Measurements from ENCODE around the gene DIPK1A.

Gene DIPK1A

GRCh38 chr1:92921031-92922023 is 39.9 kb downstream of the DIPK1A start:
- no peak overlapping the region for H3K4me3 ChIP-seq (ENCODE audit: low read depth, low read length)
- TF ChIP-seq GLI4 (tag by site-specific recombination; IDR thresholded peaks at IDR 0.05): no peak
- no peak for TF ChIP-seq ZNF433 (tag by site-specific recombination; IDR thresholded peaks at IDR 0.05; ENCODE audit: low read depth)
- no peak for TF ChIP-seq ZNF341 (tag by site-specific recombination; IDR thresholded peaks at IDR 0.05; ENCODE audit: low read depth)
- no peak for TF ChIP-seq ZNF18 (tag by site-specific recombination; IDR thresholded peaks at IDR 0.05)
- H3K36me3 ChIP-seq (ENCODE audit: control insufficient read depth in 2 of 2, insufficient read depth in 1 of 2, low read length in 2 of 2): no peaks in the 10 kb centered on the region
- no peak overlapping the region for H3K27ac ChIP-seq (ENCODE audit: extremely low read depth, low read depth, low read length)
- ChIA-PET POLR2A (no interaction called here), CTCF (interaction anchor here (0.7 to 0.8 kb wide), 2 partner anchors 62 to 75 kb away, joined by 3 to 4 read pairs; no protein-coding TSS in a partner anchor)
- no peaks in the 10 kb centered on the region for H3K9me3 ChIP-seq (ENCODE audit: control insufficient read depth, insufficient read depth, low read depth, low read length)
- H3K4me1 ChIP-seq (ENCODE audit: control insufficient read depth, insufficient read depth, low read length): no peaks in the 10 kb centered on the region

- ChIA-PET CTCF (interaction anchor here (1.0 kb wide), 1 partner anchor 75 kb away, joined by 3 read pairs; no protein-coding TSS in a partner anchor), POLR2A (no interaction called here)
- no peak overlapping the region for H3K4me3 ChIP-seq (ENCODE audit: low read depth, low read length)
- no peaks in the 10 kb centered on the region for H3K9me3 ChIP-seq (ENCODE audit: control insufficient read depth, insufficient read depth, low read depth, low read length)
- no peaks in the 10 kb centered on the region for H3K4me1 ChIP-seq (ENCODE audit: control insufficient read depth, insufficient read depth, low read length)
- H3K36me3 ChIP-seq (ENCODE audit: control insufficient read depth in 2 of 2, insufficient read depth in 1 of 2, low read length in 2 of 2): no peaks in the 10 kb centered on the region
- H3K27ac ChIP-seq (ENCODE audit: extremely low read depth, low read depth, low read length): no peak overlapping the region
- TF ChIP-seq ZNF404 (tag by site-specific recombination; IDR thresholded peaks at IDR 0.05): no peak
- TF ChIP-seq ZNF121 (tag by site-specific recombination; IDR thresholded peaks at IDR 0.05): no peak
- no peak for TF ChIP-seq ZNF76 (tag by site-specific recombination; IDR thresholded peaks at IDR 0.05; ENCODE audit: borderline replicate concordance, low read depth)
- 0 out of 2 replicates have a peak, but pooled peaks have one; percentile 27 for TF ChIP-seq PRDM6 (tag by site-specific recombination; IDR thresholded peaks at IDR 0.05)
- TF ChIP-seq ZNF610 (tag by site-specific recombination; IDR thresholded peaks at IDR 0.05; ENCODE audit: borderline replicate concordance): no peak
- no peak for TF ChIP-seq ZNF426 (tag by site-specific recombination; IDR thresholded peaks at IDR 0.05)
- TF ChIP-seq ZNF112 (tag by site-specific recombination; IDR thresholded peaks at IDR 0.05): no peak
These were observed 44.4 kb downstream of the DIPK1A start for GRCh38 chr1:92916899-92917298.

- POLR2A ChIA-PET: no interaction called here
- CTCF ChIA-PET: interaction anchor here (0.6 to 4.3 kb wide), 2 partner anchors 27 to 79 kb away, joined by 3 to 17 read pairs; no protein-coding TSS in a partner anchor
These were observed 45.7 kb downstream of the DIPK1A start for GRCh38 chr1:92915547-92915946.

More at GRCh38 chr1:92915547-92915946, 45.7 kb downstream of the DIPK1A start:
- Histone ChIP-seq H3K4me3 (ENCODE audit: low read depth, low read length) (no peak overlapping the region), H3K27ac (ENCODE audit: extremely low read depth, low read depth, low read length) (no peak overlapping the region), H3K36me3 (ENCODE audit: control insufficient read depth in 2 of 2, insufficient read depth in 1 of 2, low read length in 2 of 2) (no peaks in the 10 kb centered on the region), H3K4me1 (ENCODE audit: control insufficient read depth, insufficient read depth, low read length) (no peaks in the 10 kb centered on the region), H3K9me3 (ENCODE audit: control insufficient read depth, insufficient read depth, low read depth, low read length) (no peaks in the 10 kb centered on the region)
- TF ChIP-seq KLF9 (tag by site-specific recombination; IDR thresholded peaks at IDR 0.05; ENCODE audit: low read depth): no peak
- TF ChIP-seq ZNF148 (tag by site-specific recombination; IDR thresholded peaks at IDR 0.05; ENCODE audit: borderline replicate concordance): no peak
- no peak for TF ChIP-seq ZFP41 (tag by site-specific recombination; IDR thresholded peaks at IDR 0.05; ENCODE audit: borderline replicate concordance)
- no peak for TF ChIP-seq ZNF157 (tag by site-specific recombination; IDR thresholded peaks at IDR 0.05)
- no peak for TF ChIP-seq ZNF561 (tag by site-specific recombination; IDR thresholded peaks at IDR 0.05; ENCODE audit: borderline replicate concordance)

Data from HEK293 (cell line).